Fibroblast of pulmonary artery (primary cell): ENCODE measurements around the gene RNF144A.

Experiments
- DNase-seq: peaks from one replicate; pipeline ENCODE4 v3.0.0-alpha.2; 2010; ENCODE audit warnings: low read depth
- H3K4me3 ChIP-seq: replicated peaks from 2 replicates; pipeline ENCODE4 v1.5.1; 2011; ENCODE audit warnings: low read depth, mild to moderate bottlenecking, control low read depth, low read length, moderate library complexity
- CTCF ChIP-seq: IDR thresholded peaks from 2 replicates; pipeline ENCODE4 v1.5.1; 2011; ENCODE audit warnings: mild to moderate bottlenecking, control low read depth, low read length, inconsistent platforms; ENCODE audit errors: missing control alignments

The RNF144A gene

GRCh38 chr2:6945087-6945813 is 28.0 kb downstream of the RNF144A start:
- DNase-seq, result no peak
- TF ChIP-seq CTCF, result no peak

GRCh38 chr2:6945821-6946220 is 28.6 kb downstream of the RNF144A start:
- no peak overlapping the region for H3K4me3 ChIP-seq
- TF ChIP-seq CTCF, result no peak
- DNase-seq, result no peak

More at GRCh38 chr2:6945087-6945813, 28.0 kb downstream of the RNF144A start:
- no peak overlapping the region for H3K4me3 ChIP-seq

- H3K4me3 ChIP-seq, result no peak overlapping the region
- peak; percentile 68 for DNase-seq
- TF ChIP-seq CTCF, result no peak
Measured at GRCh38 chr2:6946722-6947121, 29.5 kb downstream of the RNF144A start.

GRCh38 chr2:6947929-6948676 is 30.9 kb downstream of the RNF144A start:
- TF ChIP-seq CTCF, result no peak
- H3K4me3 ChIP-seq, result no peak overlapping the region
- no peak for DNase-seq

- no peak for DNase-seq
- no peak for TF ChIP-seq CTCF
- no peak overlapping the region for H3K4me3 ChIP-seq
Measured at GRCh38 chr2:6948677-6949351, 31.6 kb downstream of the RNF144A start.

GRCh38 chr2:6951046-6951445 is 33.8 kb downstream of the RNF144A start:
- DNase-seq, result no peak
- TF ChIP-seq CTCF, result no peak
- no peak overlapping the region for H3K4me3 ChIP-seq
